ENCODE results near the gene STBD1.
"Not testable (repeated sequence)": the region's sequence is repeated elsewhere in the genome, so short reads cannot be mapped to it uniquely, and the experiment has no call there.

Gene STBD1

GRCh38 chr4:76283900-76284299 is 22.6 kb upstream of the STBD1 start:
- H3K9ac ChIP-seq (ENCODE audit: low read length in 2 of 2), result no peak overlapping the region
- no peaks in the 10 kb centered on the region for H3K36me3 ChIP-seq (ENCODE audit: control insufficient read depth in 2 of 2, insufficient read depth in 2 of 2, low read length in 2 of 2)
- no peak overlapping the region for H3K27ac ChIP-seq (ENCODE audit: low read length)
- H3K4me3 ChIP-seq (ENCODE audit: low read length in 2 of 2), result no peak overlapping the region
- no peaks in the 10 kb centered on the region for H3K9me3 ChIP-seq (ENCODE audit: control insufficient read depth in 2 of 2, low read length in 2 of 2)
- H3K4me1 ChIP-seq (ENCODE audit: control insufficient read depth, insufficient read depth, low read length), result no peaks in the 10 kb centered on the region
- H3K27me3 ChIP-seq (ENCODE audit: control insufficient read depth in 1 of 2, insufficient read depth in 2 of 2, low read length in 2 of 2), result no peaks in the 10 kb centered on the region

GRCh38 chr4:76287811-76288210 is 18.7 kb upstream of the STBD1 start:
- not testable (repeated sequence) for H3K9me3 ChIP-seq (ENCODE audit: control insufficient read depth in 2 of 2, low read length in 2 of 2); H3K27ac ChIP-seq (ENCODE audit: low read length); H3K9ac ChIP-seq (ENCODE audit: low read length in 2 of 2); H3K27me3 ChIP-seq (ENCODE audit: control insufficient read depth in 1 of 2, insufficient read depth in 2 of 2, low read length in 2 of 2); H3K4me1 ChIP-seq (ENCODE audit: control insufficient read depth, insufficient read depth, low read length); H3K4me3 ChIP-seq (ENCODE audit: low read length in 2 of 2); H3K36me3 ChIP-seq (ENCODE audit: control insufficient read depth in 2 of 2, insufficient read depth in 2 of 2, low read length in 2 of 2)

- Histone ChIP-seq H3K27ac (ENCODE audit: low read length) (no peak overlapping the region), H3K36me3 (ENCODE audit: control insufficient read depth in 2 of 2, insufficient read depth in 2 of 2, low read length in 2 of 2) (no peaks in the 10 kb centered on the region), H3K4me3 (ENCODE audit: low read length in 2 of 2) (no peak overlapping the region)
Observed at GRCh38 chr4:76292730-76293129, 13.8 kb upstream of the STBD1 start.

GRCh38 chr4:76293772-76294171 is 12.8 kb upstream of the STBD1 start:
- Histone ChIP-seq H3K9ac (ENCODE audit: low read length in 2 of 2) (no peak overlapping the region), H3K4me3 (ENCODE audit: low read length in 2 of 2) (no peak overlapping the region), H3K36me3 (ENCODE audit: control insufficient read depth in 2 of 2, insufficient read depth in 2 of 2, low read length in 2 of 2) (no peaks in the 10 kb centered on the region), H3K4me1 (ENCODE audit: control insufficient read depth, insufficient read depth, low read length) (no peaks in the 10 kb centered on the region), H3K9me3 (ENCODE audit: control insufficient read depth in 2 of 2, low read length in 2 of 2) (peaks cover 1 to 5% of the 10 kb centered on the region in 2 donors), H3K27ac (ENCODE audit: low read length) (no peak overlapping the region), H3K27me3 (ENCODE audit: control insufficient read depth in 1 of 2, insufficient read depth in 2 of 2, low read length in 2 of 2) (no peaks in the 10 kb centered on the region)

More at GRCh38 chr4:76292730-76293129, 13.8 kb upstream of the STBD1 start:
- no peaks in the 10 kb centered on the region for H3K4me1 ChIP-seq (ENCODE audit: control insufficient read depth, insufficient read depth, low read length)
- no peak overlapping the region for H3K9ac ChIP-seq (ENCODE audit: low read length in 2 of 2)
- no peaks in the 10 kb centered on the region for H3K27me3 ChIP-seq (ENCODE audit: control insufficient read depth in 1 of 2, insufficient read depth in 2 of 2, low read length in 2 of 2)
- no peaks in the 10 kb centered on the region for H3K9me3 ChIP-seq (ENCODE audit: control insufficient read depth in 2 of 2, low read length in 2 of 2)

- Histone ChIP-seq H3K9ac (ENCODE audit: low read length in 2 of 2) (no peak overlapping the region), H3K27ac (ENCODE audit: low read length) (no peak overlapping the region), H3K36me3 (ENCODE audit: control insufficient read depth in 2 of 2, insufficient read depth in 2 of 2, low read length in 2 of 2) (no peaks in the 10 kb centered on the region), H3K4me1 (ENCODE audit: control insufficient read depth, insufficient read depth, low read length) (no peaks in the 10 kb centered on the region), H3K27me3 (ENCODE audit: control insufficient read depth in 1 of 2, insufficient read depth in 2 of 2, low read length in 2 of 2) (no peaks in the 10 kb centered on the region), H3K9me3 (ENCODE audit: control insufficient read depth in 2 of 2, low read length in 2 of 2) (peaks cover 1 to 5% of the 10 kb centered on the region in 2 donors), H3K4me3 (ENCODE audit: low read length in 2 of 2) (no peak overlapping the region)
Observed at GRCh38 chr4:76296286-76296820, 10.2 kb upstream of the STBD1 start.

GRCh38 chr4:76298227-76298626 is 8.3 kb upstream of the STBD1 start:
- Histone ChIP-seq H3K27me3 (ENCODE audit: control insufficient read depth in 1 of 2, insufficient read depth in 2 of 2, low read length in 2 of 2) (no peaks in the 10 kb centered on the region), H3K9me3 (ENCODE audit: control insufficient read depth in 2 of 2, low read length in 2 of 2) (peaks cover 1 to 5% of the 10 kb centered on the region in 2 donors), H3K4me1 (ENCODE audit: control insufficient read depth, insufficient read depth, low read length) (no peaks in the 10 kb centered on the region), H3K27ac (ENCODE audit: low read length) (no peak overlapping the region), H3K4me3 (ENCODE audit: low read length in 2 of 2) (no peak overlapping the region), H3K36me3 (ENCODE audit: control insufficient read depth in 2 of 2, insufficient read depth in 2 of 2, low read length in 2 of 2) (no peaks in the 10 kb centered on the region), H3K9ac (ENCODE audit: low read length in 2 of 2) (no peak overlapping the region)

DNA sequence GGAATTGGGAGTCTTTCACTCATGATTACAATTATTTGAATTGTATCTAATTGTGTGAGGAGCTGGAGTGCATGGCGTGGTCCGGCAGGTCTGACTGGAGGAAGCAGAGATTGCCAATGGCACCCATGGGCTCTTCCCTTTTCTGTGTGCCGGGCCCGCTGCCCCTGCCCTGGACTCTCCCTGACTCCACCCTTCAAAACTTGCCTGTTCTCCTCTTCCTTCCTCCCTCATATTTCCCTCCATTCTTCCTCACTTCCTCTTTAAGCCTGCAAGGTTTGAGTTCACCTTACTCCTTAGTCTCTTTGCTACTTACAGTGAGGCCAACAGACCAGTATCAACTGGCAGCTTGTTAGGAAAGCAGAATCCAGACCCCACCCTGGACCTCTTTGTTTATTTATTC is 6.5 kb upstream of the STBD1 start:
- Histone ChIP-seq H3K36me3 (ENCODE audit: control insufficient read depth in 2 of 2, insufficient read depth in 2 of 2, low read length in 2 of 2) (no peaks in the 10 kb centered on the region), H3K9ac (ENCODE audit: low read length in 2 of 2) (no peak overlapping the region), H3K4me1 (ENCODE audit: control insufficient read depth, insufficient read depth, low read length) (peaks cover under 1% of the 10 kb centered on the region), H3K27me3 (ENCODE audit: control insufficient read depth in 1 of 2, insufficient read depth in 2 of 2, low read length in 2 of 2) (no peaks in the 10 kb centered on the region), H3K9me3 (ENCODE audit: control insufficient read depth in 2 of 2, low read length in 2 of 2) (peaks cover 1 to 5% of the 10 kb centered on the region in 2 donors), H3K27ac (ENCODE audit: low read length) (no peak overlapping the region), H3K4me3 (ENCODE audit: low read length in 2 of 2) (no peak overlapping the region)

GRCh38 chr4:76301068-76301774 is 5.3 kb upstream of the STBD1 start:
- Histone ChIP-seq H3K4me3 (ENCODE audit: low read length in 2 of 2) (no peak overlapping the region), H3K27ac (ENCODE audit: low read length) (no peak overlapping the region), H3K9ac (ENCODE audit: low read length in 2 of 2) (no peak overlapping the region), H3K4me1 (ENCODE audit: control insufficient read depth, insufficient read depth, low read length) (peaks cover 10% of the 10 kb centered on the region), H3K9me3 (ENCODE audit: control insufficient read depth in 2 of 2, low read length in 2 of 2) (peaks cover 1 to 5% of the 10 kb centered on the region in 2 donors), H3K36me3 (ENCODE audit: control insufficient read depth in 2 of 2, insufficient read depth in 2 of 2, low read length in 2 of 2) (no peaks in the 10 kb centered on the region), H3K27me3 (ENCODE audit: control insufficient read depth in 1 of 2, insufficient read depth in 2 of 2, low read length in 2 of 2) (no peaks in the 10 kb centered on the region)

DNA sequence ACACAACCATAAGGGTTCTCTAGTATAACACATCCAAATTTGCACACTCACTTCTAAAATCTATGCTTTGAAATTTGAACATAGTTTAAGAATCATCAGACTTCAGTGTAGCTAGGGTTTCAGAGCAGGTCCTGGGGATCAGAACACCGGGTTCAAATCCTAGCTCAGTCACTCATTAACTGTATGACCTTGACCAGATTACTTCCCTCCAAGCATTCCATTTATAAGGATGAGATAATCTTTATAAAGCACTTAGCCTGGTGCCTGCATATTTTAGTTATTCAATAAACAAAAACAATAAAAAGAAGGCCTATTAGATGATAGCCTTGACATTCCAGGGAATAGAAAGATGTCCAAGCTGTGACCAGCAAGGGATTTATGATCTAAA is 4.8 kb upstream of the STBD1 start:
- H3K27me3 ChIP-seq (ENCODE audit: control insufficient read depth in 1 of 2, insufficient read depth in 2 of 2, low read length in 2 of 2), result no peaks in the 10 kb centered on the region
- H3K36me3 ChIP-seq (ENCODE audit: control insufficient read depth in 2 of 2, insufficient read depth in 2 of 2, low read length in 2 of 2), result no peaks in the 10 kb centered on the region
- H3K4me1 ChIP-seq (ENCODE audit: control insufficient read depth, insufficient read depth, low read length), result peaks cover 10% of the 10 kb centered on the region
- H3K4me3 ChIP-seq (ENCODE audit: low read length in 2 of 2), result no peak overlapping the region
- H3K27ac ChIP-seq (ENCODE audit: low read length), result no peak overlapping the region
- no peak overlapping the region for H3K9ac ChIP-seq (ENCODE audit: low read length in 2 of 2)
- H3K9me3 ChIP-seq (ENCODE audit: control insufficient read depth in 2 of 2, low read length in 2 of 2), result peaks cover 1 to 5% of the 10 kb centered on the region in 2 donors

- no peak overlapping the region for H3K9ac ChIP-seq (ENCODE audit: low read length in 2 of 2)
- H3K36me3 ChIP-seq (ENCODE audit: control insufficient read depth in 2 of 2, insufficient read depth in 2 of 2, low read length in 2 of 2), result no peaks in the 10 kb centered on the region
- no peak overlapping the region for H3K27ac ChIP-seq (ENCODE audit: low read length)
- no peaks in the 10 kb centered on the region for H3K27me3 ChIP-seq (ENCODE audit: control insufficient read depth in 1 of 2, insufficient read depth in 2 of 2, low read length in 2 of 2)
- H3K4me3 ChIP-seq (ENCODE audit: low read length in 2 of 2), result no peak overlapping the region
- peaks cover 0 to 5% of the 10 kb centered on the region in 2 donors for H3K9me3 ChIP-seq (ENCODE audit: control insufficient read depth in 2 of 2, low read length in 2 of 2)
- peaks cover 14% of the 10 kb centered on the region for H3K4me1 ChIP-seq (ENCODE audit: control insufficient read depth, insufficient read depth, low read length)
Observed at GRCh38 chr4:76302826-76303438, 3.6 kb upstream of the STBD1 start.
